Left renal cortex interstitium (tissue), 4 donors: ENCODE data around the gene FAM78B. TPM values are rescaled to one million over a fixed set of nuclear protein-coding genes. Genes with fewer than 3 reads are reported as not detected.

Source experiments
- DNase-seq, 4 donors: peaks; one replicate each; pipeline ENCODE4 v3.0.0-alpha.2; 2013; ENCODE audit warnings: low read depth in 4 of 4, low spot score in 2 of 4, missing footprints in 1 of 4
- polyA plus RNA-seq, 4 donors: library from polyadenylated mRNA; unstranded; fragments of 120-200 nt; gene quantifications; one replicate each; pipeline ENCODE4 v1.2.1, GENCODE V29; 2013; ENCODE audit not compliant: insufficient read length in 4 of 4

FAM78B gene
- polyA plus RNA-seq, 4 donors: 1.1 to 3.9 (median 1.6) TPM

DNA sequence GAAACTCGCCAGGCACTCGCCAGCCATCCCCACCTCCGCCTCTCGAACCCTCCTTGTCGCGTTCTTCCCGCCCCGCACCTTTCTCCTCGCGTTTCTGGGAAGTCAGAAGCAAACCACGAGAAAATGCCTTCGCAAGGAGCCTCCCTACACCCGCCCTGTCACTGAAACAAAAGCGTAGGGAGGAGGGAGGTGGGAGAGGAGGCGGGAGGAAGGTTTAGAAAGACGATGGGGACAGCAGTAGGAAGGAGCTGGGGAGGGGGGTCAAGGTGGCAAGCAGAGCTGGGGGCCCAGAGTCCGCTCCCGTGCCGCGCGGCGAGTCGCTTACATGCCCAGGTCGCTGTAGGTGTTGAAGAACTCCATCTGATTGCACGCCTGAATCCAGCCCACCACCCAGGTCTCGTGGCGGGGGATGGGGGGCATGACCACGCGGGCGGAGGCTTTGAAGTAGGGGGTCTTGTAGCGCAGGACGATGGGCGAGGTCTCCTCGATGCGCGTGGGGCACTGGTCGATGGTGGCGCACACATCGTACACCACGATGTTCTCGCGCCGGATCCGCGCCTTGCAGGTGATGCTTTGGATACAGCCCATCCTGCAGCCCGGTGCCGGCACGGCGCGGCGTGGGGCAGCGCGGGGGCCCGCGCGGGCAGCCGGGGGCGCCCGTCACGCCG is 1.0 kb downstream of the FAM78B start:
- DNase-seq: no peak

- peak in 1 of 4 donors; percentile 47 for DNase-seq
Measured at GRCh38 chr1:166164995-166165660, 1.7 kb downstream of the FAM78B start.

- DNase-seq: no peak
Measured at GRCh38 chr1:166164646-166164994, 2.2 kb downstream of the FAM78B start.

GRCh38 chr1:166159656-166160055 is 7.1 kb downstream of the FAM78B start:
- no peak for DNase-seq

GRCh38 chr1:166156674-166157073 is 10.1 kb downstream of the FAM78B start:
- DNase-seq: no peak

- no peak for DNase-seq
Measured at GRCh38 chr1:166155108-166155507, 11.7 kb downstream of the FAM78B start.

DNA sequence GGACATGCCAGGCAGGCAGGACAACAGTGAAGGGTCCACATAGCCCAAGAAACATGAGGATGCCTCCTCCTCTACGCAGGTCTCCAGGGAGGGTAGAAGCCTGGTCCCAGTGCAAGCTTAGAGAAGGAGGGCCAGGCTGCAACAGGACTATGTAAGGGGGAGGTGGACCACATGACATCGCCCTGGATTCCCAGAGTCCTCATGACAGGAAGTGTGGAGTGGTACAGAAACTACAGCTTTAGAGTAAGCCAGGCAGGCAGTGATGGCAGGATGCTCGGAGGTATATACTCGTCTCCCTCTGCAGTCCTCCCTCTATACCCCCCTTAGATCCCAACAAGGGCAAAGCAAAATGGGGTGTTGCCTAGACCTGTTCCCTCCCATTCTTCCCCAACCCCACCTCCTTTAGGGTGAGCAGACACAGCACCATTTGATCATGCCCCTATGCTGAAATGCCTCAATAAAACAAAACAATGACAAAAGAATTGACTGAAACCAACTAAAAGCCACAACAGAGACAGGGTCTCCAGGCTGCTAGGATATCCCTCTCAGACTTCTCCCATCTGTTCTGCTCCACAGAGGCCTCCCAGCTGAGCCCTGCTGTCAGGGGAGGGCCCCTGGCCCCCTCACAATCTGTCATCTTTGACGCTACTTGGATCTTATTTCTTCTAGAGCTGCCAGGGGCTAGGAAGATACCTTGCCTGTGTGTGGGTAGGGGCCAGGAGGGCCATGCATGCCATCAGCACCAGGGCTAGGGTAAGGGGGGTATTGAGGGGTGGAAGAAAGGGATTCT is 13.1 kb downstream of the FAM78B start:
- DNase-seq: no peak

DNA sequence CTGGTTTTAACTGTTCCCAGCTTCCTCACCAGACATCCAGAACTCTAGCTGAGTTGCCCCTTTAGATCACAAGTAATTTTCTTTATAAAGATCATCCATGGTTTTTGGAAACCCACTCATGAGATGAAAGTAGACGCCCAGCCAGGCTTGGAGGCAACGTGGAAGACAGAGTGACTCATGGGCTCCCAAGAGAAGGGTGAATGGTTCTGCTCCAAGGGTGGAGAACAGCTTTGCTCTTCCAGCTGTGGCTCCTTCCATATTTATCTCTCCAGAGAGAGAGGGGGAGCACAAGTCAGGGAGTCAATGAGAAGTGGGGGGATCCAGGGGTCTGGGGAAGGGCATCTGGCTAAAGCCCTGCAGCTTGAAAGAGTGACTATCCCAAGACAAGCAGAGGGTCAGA is 13.8 kb downstream of the FAM78B start:
- DNase-seq: no peak

GRCh38 chr1:166151804-166152203 is 15.0 kb downstream of the FAM78B start:
- no peak for DNase-seq

GRCh38 chr1:166145499-166145898 is 21.3 kb downstream of the FAM78B start:
- DNase-seq: no peak

GRCh38 chr1:166141969-166142368 is 24.8 kb downstream of the FAM78B start:
- no peak for DNase-seq

DNA sequence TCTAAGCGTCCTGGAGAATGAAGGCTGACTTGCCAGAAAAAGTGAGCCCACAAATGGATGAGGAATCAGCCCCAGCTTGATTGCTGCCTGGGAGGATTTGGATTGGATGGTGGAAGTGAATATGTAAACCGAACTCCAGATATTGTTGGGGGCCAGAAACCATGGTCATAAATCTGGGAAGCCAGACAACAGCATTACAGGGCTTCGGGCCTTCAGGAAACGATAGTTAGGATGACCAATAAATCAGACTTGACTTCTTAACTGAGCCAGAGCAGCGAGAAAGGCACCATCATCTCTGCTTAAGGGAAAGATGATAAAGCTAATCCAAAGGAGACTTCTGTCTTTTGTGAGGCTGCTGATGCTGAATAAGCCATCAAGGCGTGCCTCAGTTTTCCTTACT is 26.6 kb downstream of the FAM78B start:
- peak in 3 of 4 donors; percentile 16 to 28 (median 17) for DNase-seq

- DNase-seq: no peak
Measured at GRCh38 chr1:166139735-166140134, 27.1 kb downstream of the FAM78B start.

DNA sequence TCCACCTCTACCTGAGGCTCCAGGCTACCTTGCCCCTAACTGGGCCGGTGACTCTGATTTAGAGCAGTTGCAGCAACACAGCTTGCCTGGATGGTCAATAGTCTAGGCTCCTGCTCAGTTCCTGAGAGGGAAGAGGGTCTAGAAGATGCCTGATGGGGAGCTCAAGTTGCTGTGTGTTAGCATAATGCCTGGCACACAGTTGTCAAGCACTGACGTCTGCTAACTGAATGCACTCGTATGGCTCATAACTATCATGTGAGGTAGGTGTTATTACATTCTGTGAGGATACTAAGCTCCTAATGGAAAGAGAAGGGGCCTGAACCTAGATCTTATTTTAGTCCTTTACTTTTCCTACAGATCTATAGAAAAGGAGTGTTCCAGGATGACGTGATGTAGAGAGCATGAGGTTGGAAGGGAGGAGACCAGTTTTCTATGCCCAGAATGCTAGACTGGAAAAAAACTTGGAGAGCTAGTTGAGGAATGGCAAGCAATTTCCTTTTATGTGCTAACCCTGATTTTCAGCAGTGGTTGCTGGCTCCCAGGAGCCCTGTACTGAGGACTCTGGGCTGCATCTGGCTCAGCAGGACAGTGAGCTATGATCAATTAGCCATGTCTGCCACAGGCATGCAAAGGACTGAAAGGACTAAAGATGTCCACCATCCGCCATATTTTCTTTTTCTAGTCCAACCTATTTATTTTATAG is 30.0 kb downstream of the FAM78B start:
- no peak for DNase-seq

DNA sequence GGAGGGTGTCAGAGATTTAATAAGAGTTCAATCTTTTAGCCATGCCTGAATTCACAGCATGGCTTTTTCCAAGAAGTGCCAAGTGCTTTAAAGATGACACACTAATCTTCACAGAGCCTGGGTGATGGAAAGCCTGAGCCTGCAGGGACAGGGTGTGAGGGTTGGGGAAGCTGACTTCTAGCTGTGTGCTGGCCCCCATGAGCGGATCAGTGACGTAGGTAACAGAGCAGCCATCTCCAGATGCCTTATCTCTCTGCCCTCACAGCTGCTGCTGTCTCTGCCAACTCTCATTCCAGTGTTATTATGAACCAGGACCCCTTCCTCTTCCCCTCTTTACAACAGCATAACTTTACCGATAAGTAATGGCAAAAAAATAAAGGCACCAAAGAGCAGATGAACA is 30.6 kb downstream of the FAM78B start:
- no peak for DNase-seq

- no peak for DNase-seq
Measured at GRCh38 chr1:166133857-166134256, 32.9 kb downstream of the FAM78B start.

- no peak for DNase-seq
Measured at GRCh38 chr1:166133276-166133841, 33.4 kb downstream of the FAM78B start.

DNA sequence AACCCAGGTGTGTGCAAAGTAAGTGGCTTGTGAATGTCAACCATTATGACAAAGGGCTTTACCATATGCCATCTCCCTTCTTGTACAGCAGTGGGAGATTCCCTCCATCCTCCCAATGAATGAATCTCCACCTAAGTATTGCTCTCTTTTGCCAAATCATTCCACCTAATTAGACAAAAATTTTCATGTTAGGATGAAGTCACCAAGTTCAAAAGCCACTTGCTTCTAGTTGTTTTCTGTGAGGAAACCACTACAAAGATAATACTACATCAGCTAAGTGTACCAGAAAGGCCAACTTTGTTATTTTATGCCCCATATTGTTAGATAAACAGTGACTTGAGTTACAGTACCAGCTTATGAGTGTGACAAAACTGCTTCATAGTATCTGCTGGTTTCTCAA is 34.3 kb downstream of the FAM78B start:
- no peak for DNase-seq

DNA sequence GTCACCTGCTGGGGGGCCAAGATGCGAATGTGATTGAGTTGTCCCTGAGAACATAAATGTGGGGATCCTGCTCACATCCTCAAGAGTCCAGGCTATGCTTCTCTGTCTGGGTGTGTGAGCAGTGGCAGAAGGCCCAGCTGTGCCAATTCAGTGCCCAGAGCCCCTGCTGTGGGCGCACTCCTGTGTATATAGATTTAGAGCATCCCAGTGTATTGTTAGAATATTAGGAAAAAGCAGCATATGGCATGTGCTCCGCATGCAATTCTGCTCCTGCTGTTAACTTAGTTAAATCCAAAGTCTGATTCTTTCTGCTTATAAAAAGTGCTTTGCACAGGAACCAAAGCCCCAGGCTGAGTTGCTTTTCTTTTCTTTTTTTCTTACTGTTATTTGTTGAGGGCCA is 37.8 kb downstream of the FAM78B start:
- no peak for DNase-seq

DNA sequence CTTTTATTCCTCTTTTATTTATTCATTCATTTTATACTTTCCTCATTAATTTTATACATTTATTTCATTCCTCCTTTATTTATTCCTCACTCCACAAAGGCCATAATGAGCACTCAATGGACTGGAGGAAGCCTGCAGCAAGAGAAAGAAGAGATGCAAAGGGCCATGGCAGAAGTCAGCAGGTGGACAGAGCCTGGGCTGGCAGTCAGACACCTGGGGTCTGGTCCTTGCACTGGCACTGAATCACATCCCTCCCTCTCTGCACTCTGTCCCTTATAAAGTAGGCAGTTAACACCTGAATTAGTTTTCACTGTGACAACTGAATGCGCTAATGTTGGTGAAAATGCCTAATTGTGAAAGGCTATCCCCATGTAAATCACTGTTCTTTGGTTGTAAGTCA is 38.6 kb downstream of the FAM78B start:
- DNase-seq: no peak

DNA sequence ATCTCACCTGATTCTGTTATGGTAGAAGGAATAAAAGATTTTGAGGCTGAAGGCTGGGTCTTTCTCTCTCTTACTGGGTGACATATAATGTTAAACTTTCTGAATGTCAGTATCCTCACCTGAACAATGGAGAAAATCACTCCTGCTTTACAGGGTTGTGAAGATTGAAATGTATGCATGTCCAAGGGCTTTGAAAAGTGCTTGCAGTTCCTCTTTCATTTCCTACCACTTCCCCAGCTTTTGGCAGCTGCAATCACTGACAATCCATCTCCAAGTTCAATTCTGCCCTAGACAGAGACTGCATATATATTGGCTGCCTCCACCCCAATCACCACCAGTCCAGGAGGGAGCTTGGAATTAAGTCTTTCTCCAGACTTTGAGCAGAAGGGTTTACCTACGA is 39.8 kb downstream of the FAM78B start:
- DNase-seq: no peak
